Right kidney (tissue), 1 donor: ENCODE data around the gene MAPRE3.

ENCODE experiments used
- DNase-seq: peaks from one replicate; pipeline ENCODE4 v3.0.0-alpha.2; 2016

MAPRE3 gene

DNA sequence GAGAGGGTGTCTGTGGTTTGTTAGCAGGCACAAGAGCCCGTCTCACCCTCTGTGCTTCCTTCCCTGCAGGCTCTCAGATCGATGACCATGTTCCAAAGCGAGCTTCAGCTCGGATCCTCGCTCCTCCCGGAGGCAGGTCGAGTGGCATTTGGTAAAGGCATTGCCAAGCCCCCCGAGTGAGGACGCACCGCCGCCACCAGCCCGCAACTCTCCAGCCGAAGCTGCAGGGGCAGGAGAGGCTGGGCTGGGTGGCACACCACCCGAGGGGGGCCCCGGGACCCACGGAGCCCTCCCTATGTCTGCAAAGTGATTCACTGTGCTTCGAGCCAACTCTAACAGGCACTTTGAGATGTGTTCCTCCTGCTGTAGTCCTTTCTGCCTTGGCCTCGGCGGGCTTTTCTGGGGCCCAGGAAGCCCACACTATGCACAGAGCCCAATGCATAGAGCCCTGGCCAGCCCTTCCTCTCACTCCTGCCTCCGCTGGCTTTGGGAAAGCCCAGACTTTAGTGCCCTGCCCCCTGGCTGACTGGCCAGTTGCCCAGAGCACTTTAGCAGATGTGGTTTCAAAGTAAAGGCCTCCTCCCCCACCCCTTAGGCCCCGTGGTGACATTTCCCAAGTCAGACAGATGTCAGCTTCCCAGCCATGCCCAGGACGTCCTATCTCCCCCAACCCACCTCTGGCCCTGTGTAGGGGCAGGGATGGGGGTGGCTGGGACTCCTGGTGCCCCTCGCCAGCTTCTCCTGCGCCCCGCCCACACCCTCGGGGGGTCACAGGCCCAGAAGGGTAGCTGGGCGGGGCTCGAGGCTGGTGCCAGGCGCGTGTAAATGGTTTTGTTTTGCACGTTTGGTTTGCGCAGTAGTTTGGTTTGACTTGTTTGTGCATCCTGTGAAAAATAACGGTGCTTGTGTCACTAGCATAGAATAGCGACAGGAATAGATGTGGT lies 23.3 kb upstream of the MAPRE3 start:
- DNase-seq, result no peak

DNA sequence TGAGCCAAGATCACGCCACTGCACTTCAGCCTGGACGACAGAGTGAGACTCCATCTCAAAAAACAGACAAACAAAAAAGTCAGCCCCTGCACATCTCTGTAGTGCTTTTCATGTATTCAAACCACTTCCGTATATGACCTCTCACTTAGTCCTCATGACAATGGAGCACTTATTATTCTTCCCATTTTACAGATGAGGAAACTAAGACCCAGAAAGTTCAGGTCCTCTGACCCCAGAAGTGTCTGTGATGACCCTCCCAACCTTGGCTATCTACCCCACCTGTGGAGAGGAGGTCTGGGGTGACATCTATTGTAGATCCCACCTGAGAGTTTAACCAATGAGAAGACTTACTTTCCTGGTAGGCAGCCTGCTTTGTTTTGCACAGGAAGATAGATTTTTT lies 21.6 kb upstream of the MAPRE3 start:
- DNase-seq, result no peak

GRCh38 chr2:26950246-26950645 lies 20.2 kb upstream of the MAPRE3 start:
- DNase-seq, result no peak

DNA sequence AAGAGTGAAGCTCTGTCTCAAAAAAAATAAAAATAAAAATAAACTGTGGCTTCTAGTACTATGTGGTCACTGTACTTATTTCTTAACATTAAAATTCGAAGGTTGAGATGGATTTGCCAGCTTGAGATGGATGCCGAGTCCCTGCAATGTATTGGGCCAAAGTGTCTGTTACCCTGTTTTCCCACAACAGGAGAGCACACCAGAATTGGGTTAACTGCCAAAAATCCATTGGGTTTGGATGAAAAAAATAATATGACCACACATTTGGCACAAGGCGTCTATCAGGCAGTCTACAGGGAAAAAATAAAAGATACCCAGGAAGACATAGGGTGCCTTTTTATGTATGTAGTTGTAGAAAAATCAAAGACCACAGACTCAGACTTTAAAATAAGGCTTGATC lies 19.2 kb upstream of the MAPRE3 start:
- no peak for DNase-seq

DNA sequence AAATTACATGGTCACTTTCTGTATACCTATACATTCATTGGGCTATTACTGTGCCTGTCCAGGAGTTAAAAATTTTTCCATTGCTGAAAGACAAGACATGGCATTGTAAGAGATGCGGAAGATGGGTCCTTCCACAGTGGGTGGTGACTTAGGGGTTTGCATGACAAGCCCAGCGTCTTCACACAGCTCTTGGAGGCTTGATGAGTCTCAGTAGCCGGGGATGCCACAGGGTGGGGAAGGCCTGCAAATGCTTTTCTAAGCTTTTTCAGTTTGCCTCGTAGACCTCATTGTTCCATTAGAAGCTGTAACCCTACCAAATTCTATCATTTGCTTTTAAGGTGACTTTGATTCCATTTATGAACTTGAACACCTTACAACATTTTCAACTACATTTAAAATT lies 18.1 kb upstream of the MAPRE3 start:
- no peak for DNase-seq

DNA sequence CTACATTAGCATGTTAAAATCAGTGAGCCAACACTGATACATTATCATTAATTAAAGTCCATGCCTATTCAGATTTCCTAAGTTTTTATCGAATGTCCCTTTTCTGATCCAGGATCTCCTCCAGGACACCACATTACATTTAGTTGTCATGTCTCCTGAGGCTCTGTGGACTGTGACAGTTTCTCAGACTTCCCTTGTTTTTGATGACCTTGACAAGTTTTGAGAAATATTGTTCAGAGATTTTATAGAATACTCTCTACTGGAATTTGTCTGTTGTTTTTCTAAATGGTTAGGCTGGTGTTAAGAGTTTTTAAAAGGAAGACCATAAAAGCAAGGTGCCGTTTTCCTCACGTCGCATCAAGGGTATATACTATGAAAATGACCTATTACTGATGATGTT lies 16.3 kb upstream of the MAPRE3 start:
- no peak for DNase-seq

GRCh38 chr2:26957041-26957440 lies 13.4 kb upstream of the MAPRE3 start:
- DNase-seq, result no peak

- no peak for DNase-seq
Observed at GRCh38 chr2:26957534-26957933, 12.9 kb upstream of the MAPRE3 start.

DNA sequence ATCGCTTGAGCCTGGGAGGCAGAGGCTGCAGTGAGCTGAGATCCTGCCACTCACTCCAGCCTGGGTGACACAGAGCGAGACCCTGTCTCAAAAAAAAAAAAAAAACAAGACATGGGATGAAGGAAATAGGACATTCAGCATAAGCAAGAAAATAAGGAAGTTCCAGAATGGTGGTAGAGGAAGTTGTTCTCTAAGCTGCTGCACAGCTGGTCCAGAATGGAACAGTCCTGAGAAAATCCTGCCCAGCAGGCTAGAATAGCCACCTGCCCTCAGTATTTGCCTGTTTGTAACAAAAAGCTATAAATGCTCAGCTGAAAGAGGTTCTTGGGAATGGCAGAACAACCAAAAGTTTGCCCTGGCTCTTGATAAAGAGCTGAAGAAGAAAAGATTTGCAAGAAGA lies 11.1 kb upstream of the MAPRE3 start:
- no peak for DNase-seq

- DNase-seq, result no peak
Observed at GRCh38 chr2:26964446-26965130, 5.8 kb upstream of the MAPRE3 start.

GRCh38 chr2:26968001-26968400 lies 2.4 kb upstream of the MAPRE3 start:
- no peak for DNase-seq

- DNase-seq, result no peak
Observed at GRCh38 chr2:26969077-26969844, 1.2 kb upstream of the MAPRE3 start.

DNA sequence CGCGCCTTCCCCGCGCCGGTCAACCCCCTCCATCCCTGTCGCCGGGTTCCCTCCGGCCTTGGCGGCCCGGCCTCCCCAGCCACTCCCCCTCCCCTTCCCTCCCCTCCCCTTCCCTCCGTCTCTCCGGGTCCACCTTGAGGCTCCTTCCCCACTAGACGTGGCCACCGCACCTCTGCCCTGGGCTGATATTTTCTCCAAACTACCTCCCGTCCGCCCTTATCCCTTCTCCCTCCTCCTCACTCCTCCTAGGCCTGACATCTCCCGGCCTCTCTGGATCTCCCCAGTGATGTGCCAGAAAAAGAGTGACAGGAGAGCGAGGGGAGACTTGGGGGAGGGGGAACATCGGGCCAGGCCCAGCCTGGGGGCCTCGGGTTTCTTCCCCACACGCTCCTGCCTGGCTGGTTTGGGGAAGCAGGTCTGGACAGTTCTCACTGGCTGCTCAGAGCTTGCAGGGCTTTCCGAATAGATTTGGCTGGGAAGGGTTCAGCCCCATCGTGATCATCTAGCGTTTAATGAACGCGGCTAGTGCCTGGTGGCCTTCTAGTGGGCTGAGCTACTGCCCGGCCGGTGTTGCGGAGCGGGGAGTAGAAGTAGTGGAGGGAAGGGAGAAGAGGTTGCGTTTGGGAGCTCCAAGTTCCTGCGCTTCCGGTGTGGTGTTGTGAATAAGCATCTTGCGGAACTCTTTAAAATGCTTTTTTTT lies 641 bp downstream of the MAPRE3 start:
- DNase-seq, result peak; percentile 56

DNA sequence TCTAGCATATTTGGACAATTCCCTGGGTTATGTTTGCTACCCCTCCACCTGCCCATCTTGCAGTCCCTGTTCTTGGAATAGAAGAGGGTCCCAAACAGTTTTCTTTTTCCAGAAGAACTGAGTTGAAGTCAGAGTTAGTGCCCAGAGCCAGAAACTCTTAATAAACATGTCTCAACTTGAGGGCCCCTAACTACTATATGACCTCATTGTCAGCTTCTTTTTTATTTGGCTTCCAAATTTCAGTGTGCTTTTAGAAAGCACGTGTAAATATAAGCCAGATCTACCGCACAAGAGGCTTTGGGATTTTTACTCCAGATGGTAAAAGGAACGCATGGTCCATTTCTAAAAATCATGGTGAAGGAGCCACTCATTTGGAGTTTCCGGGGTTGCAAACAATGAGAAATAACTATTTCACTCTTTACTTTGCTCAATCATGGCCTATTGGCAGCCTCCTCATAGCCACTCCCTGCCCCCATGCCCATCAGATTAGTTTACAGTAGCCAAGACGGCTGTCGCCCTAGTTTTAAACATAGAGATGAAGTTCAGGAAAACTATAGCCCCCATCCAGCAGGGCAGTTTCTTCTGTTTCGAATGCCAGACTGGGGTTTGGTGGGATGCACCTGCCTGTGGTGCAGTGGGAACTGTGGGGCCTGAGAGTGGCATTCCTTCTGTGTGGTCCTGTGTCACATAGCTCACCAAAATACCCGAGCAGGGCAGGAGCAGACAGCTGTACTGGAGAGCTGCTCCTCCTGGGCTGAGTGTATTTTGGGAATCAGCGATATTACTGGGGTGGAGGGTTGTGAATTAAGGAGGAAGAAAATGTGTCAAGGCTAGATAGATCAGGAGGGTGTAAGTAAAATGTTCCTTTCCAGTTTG lies 1.7 kb downstream of the MAPRE3 start:
- no peak for DNase-seq

DNA sequence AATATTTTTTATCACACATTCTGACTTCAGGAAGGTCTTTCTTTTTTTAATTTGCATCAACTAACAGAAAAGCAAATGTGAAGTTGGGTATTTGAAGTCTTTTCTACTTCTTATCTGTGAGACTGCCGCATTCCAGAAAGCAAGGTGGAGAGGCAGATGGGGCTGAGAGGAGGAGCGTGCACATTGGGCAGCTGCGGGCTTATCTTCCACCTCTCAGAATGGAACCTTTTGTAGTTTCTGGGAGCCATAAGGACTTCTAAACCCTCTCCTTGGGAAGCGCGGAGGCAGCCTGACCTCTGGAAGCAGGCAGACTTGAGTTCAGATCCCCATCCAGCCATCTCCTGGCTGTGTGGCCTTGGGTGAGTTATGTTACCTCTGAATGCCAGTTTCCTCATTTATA lies 3.9 kb downstream of the MAPRE3 start:
- no peak for DNase-seq

DNA sequence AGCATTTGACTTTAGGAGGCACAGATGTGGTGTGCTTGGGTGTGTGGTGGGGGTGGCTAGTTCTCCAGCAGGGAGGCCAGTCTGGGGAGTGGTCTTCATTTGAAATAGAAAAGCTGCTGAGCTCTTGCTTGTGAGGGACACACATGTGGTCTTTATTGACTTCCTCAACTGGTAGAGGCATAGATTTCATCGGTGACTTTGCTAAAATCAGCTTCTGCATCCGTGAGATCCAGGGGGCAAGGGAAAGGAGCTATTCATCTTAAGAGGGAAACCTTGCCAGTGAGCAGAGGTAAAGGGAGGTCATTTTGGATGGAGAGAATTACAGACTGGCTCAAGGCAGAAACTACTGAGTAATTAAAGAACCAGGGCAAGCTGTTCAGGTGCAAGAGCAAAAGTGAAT lies 4.7 kb downstream of the MAPRE3 start:
- no peak for DNase-seq

DNA sequence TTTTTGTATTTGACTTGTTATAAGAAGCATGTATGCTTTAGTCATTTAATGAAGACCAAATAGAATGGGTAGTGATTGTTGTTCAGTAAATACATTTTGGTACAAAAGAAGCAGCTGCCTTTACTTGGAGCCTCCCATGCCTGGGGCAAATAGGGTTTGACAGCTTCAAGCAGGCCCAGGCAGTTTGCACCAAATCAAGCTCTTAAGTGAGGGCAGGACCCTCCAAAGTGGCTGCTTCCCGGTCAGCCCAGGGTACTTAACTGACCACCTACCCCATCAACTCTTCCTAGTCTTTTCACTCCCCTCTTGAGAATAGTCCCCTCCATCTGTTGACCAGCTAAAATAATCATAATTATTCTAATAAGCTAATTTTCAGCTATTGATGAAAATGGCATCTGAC lies 5.2 kb downstream of the MAPRE3 start:
- DNase-seq, result no peak

DNA sequence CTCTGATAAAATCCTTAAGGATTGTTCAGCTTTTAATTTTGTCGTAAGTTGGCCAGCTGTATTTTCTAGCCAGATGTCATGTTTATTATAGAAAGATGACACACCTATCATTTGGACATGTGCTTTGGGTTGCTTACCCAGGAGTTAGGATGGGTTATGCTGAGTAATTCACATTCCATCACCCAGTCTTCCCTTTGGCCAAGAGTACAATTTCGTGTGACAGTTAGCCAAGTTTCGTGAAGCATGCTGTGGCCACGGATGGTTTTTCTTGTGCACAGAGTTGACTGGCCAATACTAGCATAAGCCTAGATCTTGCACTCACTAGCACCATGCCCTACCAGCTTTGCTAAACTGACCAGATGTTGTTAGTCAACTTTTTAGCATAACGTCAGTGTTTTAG lies 5.8 kb downstream of the MAPRE3 start:
- DNase-seq, result no peak

- DNase-seq, result no peak
Observed at GRCh38 chr2:26977012-26977411, 6.6 kb downstream of the MAPRE3 start.

DNA sequence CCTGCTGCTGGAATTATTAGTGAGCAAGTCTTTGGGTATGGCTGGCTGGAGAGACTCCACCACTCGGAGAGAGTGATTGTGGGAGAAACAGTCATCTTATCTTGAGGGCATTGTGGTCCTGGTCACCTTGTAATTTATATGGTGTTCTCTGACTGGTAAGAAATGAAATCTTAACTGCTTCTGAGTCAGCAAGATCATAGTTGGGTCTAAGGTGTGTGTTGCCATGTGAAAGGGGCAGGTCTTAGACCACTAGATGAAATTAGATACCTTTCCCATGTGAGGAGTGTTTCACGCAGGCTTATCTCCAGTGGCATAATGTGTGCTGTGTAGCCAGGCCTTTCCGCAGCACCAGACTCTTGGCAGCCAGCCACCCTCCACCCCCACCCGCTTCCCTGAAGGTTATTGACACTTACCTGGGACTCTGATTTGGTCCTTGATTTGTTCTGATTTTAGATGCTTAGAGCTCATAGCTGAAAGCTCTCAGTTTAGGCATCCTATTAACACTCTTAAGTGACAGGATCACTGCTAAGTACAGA lies 7.7 kb downstream of the MAPRE3 start:
- no peak for DNase-seq

GRCh38 chr2:26979741-26980140 lies 9.3 kb downstream of the MAPRE3 start:
- DNase-seq, result no peak
